Activated naive CD4-positive, alpha-beta T cell treated with anti-CD3 and anti-CD28 coated beads, Interleukin-2, amount 50 U/mL, for 72 hours (primary cell): ENCODE data around the gene USP22. TPM values are rescaled to one million over a fixed set of nuclear protein-coding genes. Genes with fewer than 3 reads are reported as not detected.

ENCODE experiments used
- ATAC-seq, 2 donors: fragments of 150-1000 bp; cut with Tn5 transposase; 2 replicates each; pipeline ENCODE4 v1.10.0; 2021; ENCODE audit warnings: mild to moderate bottlenecking in 2 of 2, moderate library complexity in 2 of 2
- DNase-seq, 2 donors: peaks; one replicate each; pipeline ENCODE4 v3.0.0; 2021 to 2022; ENCODE audit warnings: low spot score in 2 of 2
- H3K27ac Mint-ChIP-seq, 2 donors: one replicate each; pipeline ENCODE4 v1.8.0; 2022; ENCODE audit warnings: mild to moderate bottlenecking in 2 of 2, mixed read lengths in 2 of 2
- H3K36me3 Mint-ChIP-seq, 2 donors: one replicate each; pipeline ENCODE4 v1.8.0; 2022; ENCODE audit warnings: mixed read lengths in 2 of 2
- H3K9me3 Mint-ChIP-seq, 2 donors: one replicate each; pipeline ENCODE4 v1.8.0; 2022; ENCODE audit warnings: mixed read lengths in 2 of 2
- total RNA-seq, 2 donors: library from RNA; stranded (reverse); gene quantifications; one replicate each; pipeline ENCODE4 v1.2.3, GENCODE V29; 2022

Gene USP22
- total RNA-seq, 2 donors from 2014 or later = 146 to 180 TPM

- DNase-seq = no peak
- Mint-ChIP-seq H3K9me3 (no peaks in the 10 kb centered on the region), H3K27ac (peak overlapping the region; percentile 91 to 94), H3K36me3 (peaks cover 10 to 41% of the 10 kb centered on the region in 2 donors)
- ATAC-seq = peak; percentile 28 to 39
These were observed 9.5 kb downstream of the USP22 start for GRCh38 chr17:21033350-21033749.

- Mint-ChIP-seq H3K27ac (peak overlapping the region in 1 of 2 donors; percentile 55), H3K9me3 (no peaks in the 10 kb centered on the region), H3K36me3 (peaks cover 9 to 36% of the 10 kb centered on the region in 2 donors)
- ATAC-seq (no peak), DNase-seq (no peak)
These were observed 10.9 kb downstream of the USP22 start for GRCh38 chr17:21031756-21032396.

DNA sequence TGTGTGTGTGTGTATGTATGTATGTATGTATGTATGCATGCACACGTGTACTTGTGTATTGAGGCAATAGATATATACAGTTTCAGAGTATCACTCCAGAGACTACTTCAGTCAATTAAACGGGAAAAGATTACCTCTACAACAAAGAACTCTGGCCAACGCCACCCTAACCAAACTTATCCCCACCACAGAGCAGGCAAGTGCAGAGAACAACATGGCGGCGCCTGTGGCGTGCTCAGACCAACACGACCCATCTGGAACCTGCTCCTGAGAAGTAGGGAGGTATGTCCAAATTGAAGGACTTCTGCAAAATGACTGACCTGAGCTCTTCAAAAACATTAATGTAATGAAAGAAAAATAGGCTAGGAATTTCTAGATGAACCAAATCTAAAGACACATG, 12.4 kb downstream of the USP22 start:
- H3K27ac Mint-ChIP-seq = peak overlapping the region; percentile 13 to 38
- H3K9me3 Mint-ChIP-seq = no peaks in the 10 kb centered on the region
- H3K36me3 Mint-ChIP-seq = peaks cover 10 to 37% of the 10 kb centered on the region in 2 donors
- ATAC-seq = no peak
- DNase-seq = no peak

DNA sequence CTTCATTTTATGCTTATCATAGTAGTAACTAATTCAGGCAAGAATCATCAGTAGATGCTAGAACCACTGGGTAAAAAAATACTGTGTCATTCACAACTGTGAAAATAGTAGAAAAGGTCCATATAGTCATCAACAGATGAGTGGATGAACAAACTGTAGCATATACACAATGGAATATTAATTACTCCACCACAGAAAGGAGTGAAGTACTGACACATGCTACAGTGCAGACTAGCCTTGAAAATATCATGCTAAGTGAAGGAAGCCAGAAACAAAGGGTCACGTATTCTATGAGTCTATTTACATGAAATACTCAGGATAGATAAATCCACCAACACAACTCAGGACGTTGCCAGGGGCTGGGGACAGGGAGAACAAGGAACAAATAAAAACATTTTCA, 13.3 kb downstream of the USP22 start:
- H3K27ac Mint-ChIP-seq = peak overlapping the region; percentile 50 to 98
- ATAC-seq = peak in 1 of 2 donors; percentile 65
- no peaks in the 10 kb centered on the region for H3K9me3 Mint-ChIP-seq
- H3K36me3 Mint-ChIP-seq = peaks cover 11 to 39% of the 10 kb centered on the region in 2 donors
- DNase-seq = no peak

- DNase-seq (peak in 1 of 2 donors; percentile 15), ATAC-seq (peak; percentile 72 to 85)
- H3K36me3 Mint-ChIP-seq = peaks cover 11 to 35% of the 10 kb centered on the region in 2 donors
- H3K9me3 Mint-ChIP-seq = no peaks in the 10 kb centered on the region
- H3K27ac Mint-ChIP-seq = peak overlapping the region; percentile 50 to 98
These were observed 13.8 kb downstream of the USP22 start for GRCh38 chr17:21029036-21029435.

DNA sequence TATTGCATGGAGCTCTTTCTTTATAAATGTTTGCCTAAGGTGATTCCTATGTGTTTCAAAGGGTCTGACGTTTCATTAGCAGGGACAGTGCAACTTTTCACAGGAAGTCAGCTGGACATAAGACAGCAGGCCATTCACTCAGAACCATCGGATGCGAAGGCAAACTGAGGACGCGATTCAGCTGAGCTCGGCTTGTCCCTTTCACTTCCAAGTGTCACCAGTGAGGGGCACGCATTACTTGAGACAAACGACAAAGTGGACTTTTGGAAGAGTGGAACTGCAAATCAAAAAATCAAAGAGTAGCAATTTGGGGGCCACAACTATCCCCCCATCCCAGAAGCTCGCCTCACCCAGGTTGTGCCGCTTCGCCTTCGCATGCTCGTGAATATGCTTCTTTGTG, 14.6 kb downstream of the USP22 start:
- Mint-ChIP-seq H3K27ac (peak overlapping the region; percentile 23 to 98), H3K36me3 (peaks cover 8 to 26% of the 10 kb centered on the region in 2 donors), H3K9me3 (no peaks in the 10 kb centered on the region)
- ATAC-seq (no peak), DNase-seq (no peak)

DNA sequence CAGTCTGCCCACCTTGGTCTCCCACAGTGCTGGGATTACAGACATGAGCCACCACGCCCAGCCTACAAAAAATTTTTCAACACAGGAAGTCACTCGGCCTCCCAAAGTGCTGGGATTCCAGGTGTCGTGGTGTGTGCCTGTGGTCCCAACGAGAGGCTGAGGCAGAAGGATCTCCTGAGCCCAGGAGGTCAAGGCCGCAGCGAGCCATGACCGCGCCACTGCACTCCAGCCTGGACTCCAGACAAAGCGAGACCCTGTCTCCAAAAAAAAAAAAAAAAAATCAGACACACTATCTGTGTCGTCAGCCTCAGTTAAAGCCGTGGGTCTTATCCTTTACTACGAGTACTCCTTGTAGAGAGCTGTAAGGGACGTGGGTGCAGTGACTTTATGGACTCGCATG, 15.8 kb downstream of the USP22 start:
- no peak for DNase-seq
- H3K9me3 Mint-ChIP-seq = no peaks in the 10 kb centered on the region
- H3K36me3 Mint-ChIP-seq = peaks cover 10 to 20% of the 10 kb centered on the region in 2 donors
- no peak overlapping the region for H3K27ac Mint-ChIP-seq
- ATAC-seq = no peak

DNA sequence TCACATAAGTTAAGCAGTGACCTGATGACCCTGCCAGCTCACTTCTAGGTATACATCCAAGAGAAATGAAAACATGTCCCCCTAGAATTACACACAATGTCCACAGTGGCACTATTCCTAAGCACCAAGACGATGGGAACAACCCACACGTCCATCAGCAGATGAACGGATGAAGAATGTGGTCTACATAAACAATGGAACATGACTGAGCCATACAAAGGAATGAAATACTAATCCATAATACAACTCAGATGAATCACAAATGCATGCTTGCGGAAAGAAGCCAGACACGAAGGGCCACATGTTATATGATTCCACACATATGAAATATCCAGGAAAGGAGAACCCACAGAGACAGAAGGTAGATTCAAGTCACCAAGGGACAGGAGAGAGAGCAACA, 17.4 kb downstream of the USP22 start:
- ATAC-seq (no peak), DNase-seq (no peak)
- no peaks in the 10 kb centered on the region for H3K9me3 Mint-ChIP-seq
- H3K27ac Mint-ChIP-seq = peak overlapping the region; percentile 5 to 12
- peaks cover 10 to 18% of the 10 kb centered on the region in 2 donors for H3K36me3 Mint-ChIP-seq

DNA sequence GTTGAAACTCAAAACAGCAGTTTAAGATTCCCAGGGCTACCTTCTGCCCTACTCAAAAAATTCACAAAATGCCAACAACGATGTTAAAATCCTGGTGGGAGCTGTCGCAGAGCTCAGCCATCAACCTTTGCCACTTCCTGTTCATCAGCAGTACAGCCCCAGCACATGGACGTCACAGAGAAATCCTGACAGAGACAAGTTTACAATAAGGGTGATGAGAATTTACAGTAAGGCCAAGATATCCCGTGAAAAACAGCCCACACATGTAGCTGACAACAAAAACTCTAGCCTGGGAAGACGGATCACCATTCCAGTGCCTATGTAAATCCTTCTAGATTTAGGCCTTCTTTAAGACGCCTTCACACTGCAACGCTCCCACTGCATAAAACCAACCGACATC, 18.8 kb downstream of the USP22 start:
- DNase-seq (no peak), ATAC-seq (no peak)
- Mint-ChIP-seq H3K36me3 (peaks cover 23 to 29% of the 10 kb centered on the region in 2 donors), H3K9me3 (no peaks in the 10 kb centered on the region), H3K27ac (peak overlapping the region; percentile 59 to 82)

DNA sequence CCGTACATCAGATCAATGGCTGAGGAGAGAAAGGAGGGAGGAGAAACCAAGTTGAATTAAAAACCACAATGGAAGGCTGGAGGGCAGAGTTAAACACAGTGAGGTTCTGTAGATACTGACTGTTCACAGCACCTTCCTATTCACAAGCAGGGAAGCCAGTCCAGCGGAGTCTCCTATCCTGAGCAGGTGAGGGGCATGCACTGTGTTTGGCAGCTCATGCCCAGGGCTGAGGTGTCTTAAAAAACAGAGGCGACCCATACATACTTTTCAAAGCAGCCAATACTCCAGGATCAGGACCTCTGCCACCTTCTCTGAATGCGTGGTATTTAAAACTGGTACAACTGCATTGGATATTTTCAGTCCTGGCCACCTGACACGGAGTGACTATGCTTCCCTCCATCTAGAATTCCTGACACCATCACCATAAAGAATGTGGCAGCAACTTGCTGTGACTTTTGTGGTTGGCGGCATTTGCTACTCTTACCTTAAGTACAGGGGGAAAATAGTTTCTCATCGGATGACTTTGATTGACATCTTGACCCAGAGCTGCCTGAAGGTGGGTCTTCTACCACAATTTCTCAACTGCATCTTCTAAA, 21.5 kb downstream of the USP22 start:
- no peak for DNase-seq
- ATAC-seq = no peak
- Mint-ChIP-seq H3K27ac (no peak overlapping the region), H3K36me3 (peaks cover 37 to 41% of the 10 kb centered on the region in 2 donors), H3K9me3 (no peaks in the 10 kb centered on the region)

DNA sequence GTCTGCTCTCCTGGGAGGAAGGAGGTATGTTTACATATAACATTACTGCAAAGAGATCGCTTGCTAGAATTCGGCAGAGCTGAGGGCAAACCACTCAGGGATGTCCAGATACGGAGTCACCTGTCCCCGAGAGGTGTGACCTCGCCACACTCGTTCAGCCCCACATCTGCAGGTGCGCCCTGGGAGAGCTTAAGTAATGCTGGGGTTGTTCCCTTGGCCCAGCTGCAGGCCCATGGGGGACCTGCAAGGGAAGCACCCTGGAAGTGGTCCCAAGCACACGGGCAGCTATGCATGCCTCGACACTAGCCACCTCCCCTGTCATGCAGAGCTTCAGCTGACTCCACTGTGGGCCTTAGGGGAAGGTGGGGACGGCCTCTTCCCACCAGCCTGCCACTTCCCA, 22.2 kb downstream of the USP22 start:
- Mint-ChIP-seq H3K27ac (no peak overlapping the region), H3K9me3 (no peaks in the 10 kb centered on the region), H3K36me3 (peaks cover 38 to 44% of the 10 kb centered on the region in 2 donors)
- no peak for ATAC-seq
- DNase-seq = no peak

DNA sequence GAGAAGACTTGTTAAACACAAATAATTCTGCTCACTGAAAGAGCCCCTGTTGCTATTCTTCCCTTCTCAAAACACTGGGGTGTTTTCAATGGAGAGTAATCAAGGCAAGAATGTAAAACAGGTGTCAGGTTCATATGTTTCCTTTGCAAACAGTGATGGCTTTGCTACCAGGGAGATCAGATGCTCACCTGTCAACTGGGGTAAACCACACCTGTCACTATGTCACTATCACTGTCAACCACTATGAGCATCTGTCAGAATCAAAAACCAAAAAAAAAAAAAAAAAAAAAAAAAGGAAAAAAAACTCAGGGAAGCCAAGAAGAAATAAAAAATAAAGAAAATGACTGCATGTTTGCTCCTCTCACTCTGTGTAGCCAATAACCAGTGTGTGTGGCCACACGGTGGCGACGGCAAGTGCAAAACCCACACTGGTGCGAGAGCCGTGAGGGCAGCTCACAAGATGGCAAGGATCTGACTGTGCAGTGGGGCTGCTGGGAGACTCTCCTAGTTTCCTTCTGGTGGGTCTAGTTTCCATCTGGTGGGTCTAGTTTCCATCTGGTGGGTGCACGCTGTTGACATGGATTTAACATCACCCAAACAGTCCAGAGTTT, 22.7 kb downstream of the USP22 start:
- H3K36me3 Mint-ChIP-seq = peaks cover 34 to 39% of the 10 kb centered on the region in 2 donors
- ATAC-seq (peak; percentile 44 to 46), DNase-seq (no peak)
- H3K9me3 Mint-ChIP-seq = no peaks in the 10 kb centered on the region
- H3K27ac Mint-ChIP-seq = peak overlapping the region in 1 of 2 donors; percentile 45

- ATAC-seq = no peak
- peaks cover 34 to 39% of the 10 kb centered on the region in 2 donors for H3K36me3 Mint-ChIP-seq
- peak overlapping the region in 1 of 2 donors; percentile 54 for H3K27ac Mint-ChIP-seq
- no peaks in the 10 kb centered on the region for H3K9me3 Mint-ChIP-seq
- no peak for DNase-seq
These were observed 23.9 kb downstream of the USP22 start for GRCh38 chr17:21018894-21019293.

GRCh38 chr17:21017861-21018260, 24.9 kb downstream of the USP22 start:
- Mint-ChIP-seq H3K9me3 (no peaks in the 10 kb centered on the region), H3K27ac (no peak overlapping the region), H3K36me3 (peaks cover 34 to 38% of the 10 kb centered on the region in 2 donors)
- ATAC-seq (no peak), DNase-seq (no peak)

GRCh38 chr17:21017256-21017655, 25.6 kb downstream of the USP22 start:
- ATAC-seq = no peak
- H3K9me3 Mint-ChIP-seq = no peaks in the 10 kb centered on the region
- H3K36me3 Mint-ChIP-seq = peaks cover 34 to 35% of the 10 kb centered on the region in 2 donors
- no peak for DNase-seq
- peak overlapping the region in 1 of 2 donors; percentile 50 for H3K27ac Mint-ChIP-seq

DNA sequence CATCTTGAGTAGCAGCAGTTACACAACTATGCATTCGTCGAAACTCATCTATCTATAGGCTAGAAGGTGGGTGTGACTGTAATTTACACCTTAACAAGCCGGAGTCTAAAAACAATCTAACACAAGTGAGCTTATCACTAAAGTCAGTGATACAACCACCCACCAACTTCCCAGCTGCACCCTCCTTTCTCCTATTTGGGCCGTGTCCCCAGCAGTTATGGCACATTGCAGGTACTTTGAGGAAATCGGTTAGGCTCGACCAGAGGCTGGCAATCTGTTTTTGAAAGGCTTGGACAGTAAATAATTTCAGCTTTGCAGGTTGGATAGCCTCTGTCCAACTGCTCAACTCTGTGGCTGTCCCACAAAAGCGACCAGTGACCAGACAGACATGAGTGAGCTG, 26.0 kb downstream of the USP22 start:
- H3K27ac Mint-ChIP-seq = no peak overlapping the region

DNA sequence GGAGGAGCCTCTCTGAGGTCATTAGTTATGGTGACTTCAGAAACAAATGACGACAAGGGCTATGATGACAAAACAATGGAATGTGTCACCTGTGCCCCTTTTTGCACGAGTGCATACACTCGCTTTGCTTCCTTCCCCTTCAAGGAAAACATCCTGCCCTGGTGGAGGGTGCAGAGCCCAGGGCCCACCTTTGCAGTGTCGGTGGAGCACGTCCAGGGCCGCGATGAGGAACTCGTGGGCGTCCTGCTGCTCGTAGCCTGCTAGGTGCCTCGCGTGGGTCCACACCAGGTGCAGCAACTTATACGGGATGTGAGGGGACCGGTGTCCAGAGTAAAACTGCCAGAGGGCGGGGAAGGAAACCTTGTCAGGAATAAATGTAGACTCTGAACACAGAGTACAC, 27.2 kb downstream of the USP22 start:
- no peak for ATAC-seq
- H3K27ac Mint-ChIP-seq = peak overlapping the region in 1 of 2 donors; percentile 72
- peaks cover 34 to 35% of the 10 kb centered on the region in 2 donors for H3K36me3 Mint-ChIP-seq
- H3K9me3 Mint-ChIP-seq = no peaks in the 10 kb centered on the region
- DNase-seq = no peak

More for the DNA sequence above, 26.0 kb downstream of the USP22 start:
- peaks cover 34 to 35% of the 10 kb centered on the region in 2 donors for H3K36me3 Mint-ChIP-seq
- ATAC-seq (no peak), DNase-seq (no peak)
- H3K9me3 Mint-ChIP-seq = no peaks in the 10 kb centered on the region
